HG03460 (cell line): ENCODE data around the gene UBN1.
"Not testable (repeated sequence)": the region's sequence is repeated elsewhere in the genome, so short reads cannot be mapped to it uniquely, and the experiment has no call there.

Experiments
- ATAC-seq: cut with Tn5 transposase; IDR thresholded peaks from one replicate; pipeline ENCODE4 v1.9.1; 2021; ENCODE audit not compliant: unreplicated experiment

UBN1 gene

GRCh38 chr16:4927661-4928060, 80.4 kb downstream of the UBN1 start:
- no peak for ATAC-seq

- ATAC-seq = no peak
These were observed 80.9 kb downstream of the UBN1 start for GRCh38 chr16:4928227-4928626.

- ATAC-seq = not testable (repeated sequence)
These were observed 82.3 kb downstream of the UBN1 start for GRCh38 chr16:4929619-4930018.

GRCh38 chr16:4931381-4931780, 84.1 kb downstream of the UBN1 start:
- ATAC-seq = no peak
